Cardiac muscle cell (in vitro differentiated cells and primary cell): ENCODE data around the gene JAK2. TPM values are rescaled to one million over a fixed set of nuclear protein-coding genes. Genes with fewer than 3 reads are reported as not detected.

Experiments used
- DNase-seq, 2 donors: peaks; one replicate each; pipeline versions ENCODE4 v3.0.0 to v3.0.0-alpha.2; 2010 to 2017; ENCODE audit warnings: low read depth in 1 of 2, low spot score in 1 of 2
- H3K27ac ChIP-seq: fragments of 200-600 bp; sonication (generic); 2 replicates; pipeline ENCODE4 v1.5.1; 2016
- H3K27me3 ChIP-seq: fragments of 200-600 bp; sonication (generic); 2 replicates; pipeline ENCODE4 v1.6.0; 2016; ENCODE audit warnings: control low read depth
- H3K36me3 ChIP-seq: fragments of 200-600 bp; sonication (generic); 2 replicates; pipeline ENCODE4 v1.5.1; 2016; ENCODE audit warnings: control low read depth
- H3K4me1 ChIP-seq: fragments of 200-600 bp; sonication (generic); 2 replicates; pipeline ENCODE4 v1.8.1; 2017; ENCODE audit warnings: low read depth, mild to moderate bottlenecking, mixed run types
- H3K4me3 ChIP-seq: fragments of 200-600 bp; sonication (generic); 2 replicates; pipeline ENCODE4 v1.5.1; 2016; ENCODE audit warnings: mild to moderate bottlenecking
- H3K9me3 ChIP-seq: fragments of 200-600 bp; sonication (generic); 2 replicates; pipeline ENCODE4 v1.5.1; 2017; ENCODE audit warnings: low read depth, mild to moderate bottlenecking, control low read depth
- polyA plus RNA-seq: library from polyadenylated mRNA; unstranded; fragments of >200 nt; fragmentation: Nextera tagmentation; extraction: Ambion mirVana; gene quantifications from 2 replicates; pipeline ENCODE4 v1.2.1, GENCODE V29; 2016
- total RNA-seq: library from RNA; depleted of rRNA; stranded (reverse); fragments of >200 nt; gene quantifications from 2 replicates; pipeline ENCODE4 v1.2.3, GENCODE V29; 2016
- TF ChIP-seq, protein P1 (sequence below): IDR thresholded peaks from 2 replicates; pipeline ENCODE4 v1.5.1; 2012; ENCODE audit warnings: low read depth, mild to moderate bottlenecking, low read length

The JAK2 gene
- total and polyA plus RNA-seq, 2 experiments from 2014 or later: 3.9 to 6.6 TPM

DNA sequence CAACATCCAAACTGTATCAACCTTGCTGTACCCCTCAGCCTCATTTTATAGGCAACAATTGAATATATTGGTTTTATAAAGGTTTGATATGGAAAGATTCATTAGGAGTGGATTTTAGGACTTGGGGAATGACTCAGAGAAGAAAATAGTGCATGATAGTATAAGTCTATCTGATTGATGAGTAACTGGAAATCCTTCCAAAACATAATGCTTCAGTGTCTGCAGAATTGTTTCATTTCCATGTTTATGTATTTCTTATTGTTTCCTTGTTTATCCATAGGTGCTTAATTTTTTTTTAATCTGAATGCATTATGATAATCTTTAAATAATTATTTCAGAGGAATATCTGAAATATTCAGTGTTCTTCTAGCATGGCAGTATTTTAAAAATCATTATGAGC is 12.6 kb downstream of the JAK2 start:
- no peaks in the 10 kb centered on the region for H3K9me3 ChIP-seq
- no peaks in the 10 kb centered on the region for H3K4me1 ChIP-seq
- DNase-seq: no peak
- no peaks in the 10 kb centered on the region for H3K27me3 ChIP-seq
- H3K4me3 ChIP-seq: no peak overlapping the region
- no peaks in the 10 kb centered on the region for H3K36me3 ChIP-seq
- TF ChIP-seq, protein P1, sequence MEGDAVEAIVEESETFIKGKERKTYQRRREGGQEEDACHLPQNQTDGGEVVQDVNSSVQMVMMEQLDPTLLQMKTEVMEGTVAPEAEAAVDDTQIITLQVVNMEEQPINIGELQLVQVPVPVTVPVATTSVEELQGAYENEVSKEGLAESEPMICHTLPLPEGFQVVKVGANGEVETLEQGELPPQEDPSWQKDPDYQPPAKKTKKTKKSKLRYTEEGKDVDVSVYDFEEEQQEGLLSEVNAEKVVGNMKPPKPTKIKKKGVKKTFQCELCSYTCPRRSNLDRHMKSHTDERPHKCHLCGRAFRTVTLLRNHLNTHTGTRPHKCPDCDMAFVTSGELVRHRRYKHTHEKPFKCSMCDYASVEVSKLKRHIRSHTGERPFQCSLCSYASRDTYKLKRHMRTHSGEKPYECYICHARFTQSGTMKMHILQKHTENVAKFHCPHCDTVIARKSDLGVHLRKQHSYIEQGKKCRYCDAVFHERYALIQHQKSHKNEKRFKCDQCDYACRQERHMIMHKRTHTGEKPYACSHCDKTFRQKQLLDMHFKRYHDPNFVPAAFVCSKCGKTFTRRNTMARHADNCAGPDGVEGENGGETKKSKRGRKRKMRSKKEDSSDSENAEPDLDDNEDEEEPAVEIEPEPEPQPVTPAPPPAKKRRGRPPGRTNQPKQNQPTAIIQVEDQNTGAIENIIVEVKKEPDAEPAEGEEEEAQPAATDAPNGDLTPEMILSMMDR: no peak
- no peak overlapping the region for H3K27ac ChIP-seq

DNA sequence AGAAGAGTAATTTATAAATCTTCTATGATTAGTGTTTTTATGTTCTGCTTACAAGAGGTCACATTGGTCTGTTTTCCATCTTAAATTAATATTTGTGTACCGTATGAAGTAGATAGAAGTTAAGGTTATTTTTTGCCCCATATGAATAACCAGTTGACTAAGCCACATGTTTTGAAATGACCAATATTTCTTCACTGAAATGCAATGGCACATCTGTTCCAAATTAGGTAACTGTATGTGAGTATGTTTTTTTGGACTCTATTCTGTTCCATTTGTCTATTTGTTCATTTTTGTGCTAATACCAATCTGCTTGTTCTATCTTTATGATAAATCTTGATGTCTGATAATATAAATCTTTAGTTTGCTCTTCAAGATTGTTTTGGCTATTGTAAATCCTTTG is 17.7 kb downstream of the JAK2 start:
- no peak overlapping the region for H3K27ac ChIP-seq
- no peaks in the 10 kb centered on the region for H3K9me3 ChIP-seq
- no peak overlapping the region for H3K4me3 ChIP-seq
- no peaks in the 10 kb centered on the region for H3K36me3 ChIP-seq
- no peaks in the 10 kb centered on the region for H3K27me3 ChIP-seq
- peak in 1 of 2 donors; percentile 9 for DNase-seq
- H3K4me1 ChIP-seq: no peaks in the 10 kb centered on the region
- TF ChIP-seq, protein P1: no peak

DNA sequence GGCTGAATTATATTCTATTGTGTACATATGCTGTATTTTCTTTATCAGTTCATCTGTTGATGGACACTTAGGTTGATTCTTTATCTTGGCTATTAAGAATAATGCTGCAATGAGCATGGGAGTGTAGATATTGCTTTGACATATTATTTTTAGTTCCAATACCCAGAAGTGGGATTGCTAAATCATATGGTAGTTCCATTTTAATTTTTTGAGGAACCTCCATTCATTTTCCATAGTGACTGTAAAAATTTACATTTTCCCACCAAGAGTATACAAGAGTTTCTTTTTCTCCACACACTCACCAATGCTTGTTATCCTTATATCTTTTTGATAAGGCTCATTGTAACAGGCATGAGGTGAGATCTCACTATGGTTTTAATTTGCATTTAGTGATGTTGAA is 19.4 kb downstream of the JAK2 start:
- Histone ChIP-seq H3K27me3 (no peaks in the 10 kb centered on the region), H3K36me3 (no peaks in the 10 kb centered on the region), H3K27ac (no peak overlapping the region), H3K4me3 (no peak overlapping the region), H3K4me1 (no peaks in the 10 kb centered on the region), H3K9me3 (no peaks in the 10 kb centered on the region)
- TF ChIP-seq, protein P1: no peak
- no peak for DNase-seq

DNA sequence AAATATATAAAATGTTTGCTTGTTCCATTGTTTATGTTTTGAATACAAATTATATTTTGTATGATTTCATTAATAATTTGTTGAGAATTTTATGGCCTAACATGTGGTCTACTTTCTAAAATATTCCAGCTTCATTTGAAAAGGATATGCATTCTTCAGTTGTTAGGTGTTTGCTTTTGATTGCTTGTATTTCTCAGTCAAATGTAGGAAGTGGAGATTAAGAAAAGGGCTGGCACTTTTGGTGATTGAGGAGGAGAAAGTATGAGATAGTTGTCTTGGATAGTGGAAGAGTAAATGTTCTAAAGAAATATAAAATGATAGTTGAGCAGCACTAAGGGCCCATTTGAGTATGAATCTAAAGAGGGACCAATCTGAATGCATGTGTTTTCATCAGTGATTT is 23.1 kb downstream of the JAK2 start:
- H3K9me3 ChIP-seq: no peaks in the 10 kb centered on the region
- H3K4me3 ChIP-seq: no peak overlapping the region
- H3K27ac ChIP-seq: no peak overlapping the region
- DNase-seq: peak in 1 of 2 donors; percentile 8
- H3K4me1 ChIP-seq: peaks cover 5% of the 10 kb centered on the region
- H3K27me3 ChIP-seq: no peaks in the 10 kb centered on the region
- no peaks in the 10 kb centered on the region for H3K36me3 ChIP-seq
- TF ChIP-seq, protein P1: no peak

DNA sequence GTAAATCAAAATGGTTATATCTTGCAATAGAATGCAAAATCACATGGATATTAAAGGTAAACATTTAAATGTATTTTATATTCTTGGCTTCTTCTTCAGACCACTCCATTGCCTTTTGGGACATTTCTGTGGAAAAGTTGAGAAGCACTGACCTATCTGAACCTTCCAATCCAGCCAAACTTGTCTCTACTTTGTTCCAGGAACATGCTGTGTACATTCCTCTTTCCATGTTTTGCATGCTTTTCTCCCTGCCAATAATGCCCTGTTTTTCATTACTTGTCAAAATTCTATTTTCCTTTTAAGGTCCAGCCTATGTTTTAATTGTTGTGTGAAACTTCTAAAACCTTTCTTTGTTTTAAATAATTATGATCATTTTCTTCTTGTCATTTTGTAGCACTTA is 28.3 kb downstream of the JAK2 start:
- peak in 1 of 2 donors; percentile 22 for DNase-seq
- no peaks in the 10 kb centered on the region for H3K36me3 ChIP-seq
- no peaks in the 10 kb centered on the region for H3K9me3 ChIP-seq
- H3K27me3 ChIP-seq: no peaks in the 10 kb centered on the region
- TF ChIP-seq, protein P1: no peak
- no peak overlapping the region for H3K27ac ChIP-seq
- peaks cover 5% of the 10 kb centered on the region for H3K4me1 ChIP-seq
- no peak overlapping the region for H3K4me3 ChIP-seq

DNA sequence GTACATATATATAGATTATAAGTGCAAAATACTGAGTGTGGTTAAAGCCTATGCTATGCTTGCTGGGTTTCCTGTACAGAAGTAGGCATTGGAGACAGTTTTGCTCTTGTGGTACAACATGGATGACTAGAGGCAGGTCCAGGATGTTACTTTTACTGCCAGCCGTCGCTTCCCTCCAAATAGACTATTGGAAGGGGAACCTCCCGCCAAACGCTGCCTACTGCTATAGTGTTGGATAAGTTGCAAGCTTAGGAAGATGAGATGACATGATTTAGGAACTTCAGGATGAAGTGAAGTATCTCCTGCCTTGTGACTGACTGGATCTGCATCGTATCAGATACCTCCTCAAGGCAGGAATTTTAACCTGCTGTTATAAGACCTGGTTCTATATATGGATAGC is 30.9 kb downstream of the JAK2 start:
- Histone ChIP-seq H3K4me1 (peaks cover 5% of the 10 kb centered on the region), H3K36me3 (no peaks in the 10 kb centered on the region), H3K4me3 (no peak overlapping the region), H3K9me3 (no peaks in the 10 kb centered on the region), H3K27me3 (no peaks in the 10 kb centered on the region), H3K27ac (no peak overlapping the region)
- TF ChIP-seq, protein P1: no peak
- DNase-seq: no peak
